ENCODE measurements around the gene ZNF28.
"Not testable (repeated sequence)": the region's sequence is repeated elsewhere in the genome, so short reads cannot be mapped to it uniquely, and the experiment has no call there.

DNA sequence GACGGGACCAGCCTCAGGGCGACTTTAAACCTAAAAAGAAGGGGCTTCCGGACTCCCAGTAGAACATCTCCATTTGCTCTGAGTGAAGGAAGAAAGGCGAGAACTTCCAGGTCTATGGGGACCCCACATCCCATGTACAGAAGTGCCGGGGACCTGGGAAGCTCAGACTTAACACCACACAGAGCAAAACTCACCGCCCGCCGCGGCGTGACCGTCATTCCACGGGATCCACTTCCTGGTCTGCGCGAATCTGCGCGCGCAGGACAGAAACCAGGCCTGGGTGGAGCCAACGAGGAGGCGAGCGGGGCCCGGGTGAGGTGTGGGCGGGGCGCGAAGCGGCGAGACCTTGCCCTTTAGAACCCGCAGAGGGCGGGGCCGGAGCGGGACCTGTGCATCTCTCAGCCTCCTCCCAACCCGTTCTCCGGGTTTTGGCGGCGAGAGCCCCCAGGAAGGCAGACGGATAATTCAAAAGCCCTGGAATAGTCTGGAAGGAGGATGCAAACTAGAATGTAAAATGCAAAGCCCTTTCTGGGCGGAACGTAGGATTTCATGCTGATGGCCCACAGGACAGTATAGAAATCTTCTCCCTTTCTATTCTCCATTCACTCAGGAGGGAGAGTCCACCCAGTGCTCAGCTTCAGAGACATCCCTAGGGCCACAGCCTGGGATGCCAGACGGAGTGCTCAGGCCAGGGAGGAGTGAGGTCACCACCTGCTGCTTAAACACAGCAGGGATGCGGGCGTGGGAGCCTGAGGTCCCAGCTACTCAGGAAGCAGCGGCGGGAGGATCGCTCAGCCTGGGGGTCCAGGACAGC lies 36.2 kb upstream of the ZNF28 start, which contains the start of gene ZNF468:
- not testable (repeated sequence) for TF ChIP-seq CBX5 (IDR thresholded peaks at IDR 0.05; ENCODE audit: low read depth); TCF12 (IDR thresholded peaks at IDR 0.05; ENCODE audit: low read depth, low read length)
- TF ChIP-seq, protein P1, sequence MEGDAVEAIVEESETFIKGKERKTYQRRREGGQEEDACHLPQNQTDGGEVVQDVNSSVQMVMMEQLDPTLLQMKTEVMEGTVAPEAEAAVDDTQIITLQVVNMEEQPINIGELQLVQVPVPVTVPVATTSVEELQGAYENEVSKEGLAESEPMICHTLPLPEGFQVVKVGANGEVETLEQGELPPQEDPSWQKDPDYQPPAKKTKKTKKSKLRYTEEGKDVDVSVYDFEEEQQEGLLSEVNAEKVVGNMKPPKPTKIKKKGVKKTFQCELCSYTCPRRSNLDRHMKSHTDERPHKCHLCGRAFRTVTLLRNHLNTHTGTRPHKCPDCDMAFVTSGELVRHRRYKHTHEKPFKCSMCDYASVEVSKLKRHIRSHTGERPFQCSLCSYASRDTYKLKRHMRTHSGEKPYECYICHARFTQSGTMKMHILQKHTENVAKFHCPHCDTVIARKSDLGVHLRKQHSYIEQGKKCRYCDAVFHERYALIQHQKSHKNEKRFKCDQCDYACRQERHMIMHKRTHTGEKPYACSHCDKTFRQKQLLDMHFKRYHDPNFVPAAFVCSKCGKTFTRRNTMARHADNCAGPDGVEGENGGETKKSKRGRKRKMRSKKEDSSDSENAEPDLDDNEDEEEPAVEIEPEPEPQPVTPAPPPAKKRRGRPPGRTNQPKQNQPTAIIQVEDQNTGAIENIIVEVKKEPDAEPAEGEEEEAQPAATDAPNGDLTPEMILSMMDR (IDR thresholded peaks at IDR 0.05 in 2 of 3, conservative IDR thresholded peaks at IDR 0.05 in 1 of 3; ENCODE audit: control insufficient read depth in 2 of 3, extremely low read depth in 1 of 3, insufficient read depth in 1 of 3, low read depth in 3 of 3, low read length in 3 of 3): not testable (repeated sequence)
- TF ChIP-seq, protein P2, sequence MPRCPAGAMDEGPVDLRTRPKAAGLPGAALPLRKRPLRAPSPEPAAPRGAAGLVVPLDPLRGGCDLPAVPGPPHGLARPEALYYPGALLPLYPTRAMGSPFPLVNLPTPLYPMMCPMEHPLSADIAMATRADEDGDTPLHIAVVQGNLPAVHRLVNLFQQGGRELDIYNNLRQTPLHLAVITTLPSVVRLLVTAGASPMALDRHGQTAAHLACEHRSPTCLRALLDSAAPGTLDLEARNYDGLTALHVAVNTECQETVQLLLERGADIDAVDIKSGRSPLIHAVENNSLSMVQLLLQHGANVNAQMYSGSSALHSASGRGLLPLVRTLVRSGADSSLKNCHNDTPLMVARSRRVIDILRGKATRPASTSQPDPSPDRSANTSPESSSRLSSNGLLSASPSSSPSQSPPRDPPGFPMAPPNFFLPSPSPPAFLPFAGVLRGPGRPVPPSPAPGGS (IDR thresholded peaks at IDR 0.05; ENCODE audit: borderline replicate concordance, insufficient read depth, low read depth, low read length, poor library complexity, severe bottlenecking): not testable (repeated sequence)
- TF ChIP-seq, protein P3, sequence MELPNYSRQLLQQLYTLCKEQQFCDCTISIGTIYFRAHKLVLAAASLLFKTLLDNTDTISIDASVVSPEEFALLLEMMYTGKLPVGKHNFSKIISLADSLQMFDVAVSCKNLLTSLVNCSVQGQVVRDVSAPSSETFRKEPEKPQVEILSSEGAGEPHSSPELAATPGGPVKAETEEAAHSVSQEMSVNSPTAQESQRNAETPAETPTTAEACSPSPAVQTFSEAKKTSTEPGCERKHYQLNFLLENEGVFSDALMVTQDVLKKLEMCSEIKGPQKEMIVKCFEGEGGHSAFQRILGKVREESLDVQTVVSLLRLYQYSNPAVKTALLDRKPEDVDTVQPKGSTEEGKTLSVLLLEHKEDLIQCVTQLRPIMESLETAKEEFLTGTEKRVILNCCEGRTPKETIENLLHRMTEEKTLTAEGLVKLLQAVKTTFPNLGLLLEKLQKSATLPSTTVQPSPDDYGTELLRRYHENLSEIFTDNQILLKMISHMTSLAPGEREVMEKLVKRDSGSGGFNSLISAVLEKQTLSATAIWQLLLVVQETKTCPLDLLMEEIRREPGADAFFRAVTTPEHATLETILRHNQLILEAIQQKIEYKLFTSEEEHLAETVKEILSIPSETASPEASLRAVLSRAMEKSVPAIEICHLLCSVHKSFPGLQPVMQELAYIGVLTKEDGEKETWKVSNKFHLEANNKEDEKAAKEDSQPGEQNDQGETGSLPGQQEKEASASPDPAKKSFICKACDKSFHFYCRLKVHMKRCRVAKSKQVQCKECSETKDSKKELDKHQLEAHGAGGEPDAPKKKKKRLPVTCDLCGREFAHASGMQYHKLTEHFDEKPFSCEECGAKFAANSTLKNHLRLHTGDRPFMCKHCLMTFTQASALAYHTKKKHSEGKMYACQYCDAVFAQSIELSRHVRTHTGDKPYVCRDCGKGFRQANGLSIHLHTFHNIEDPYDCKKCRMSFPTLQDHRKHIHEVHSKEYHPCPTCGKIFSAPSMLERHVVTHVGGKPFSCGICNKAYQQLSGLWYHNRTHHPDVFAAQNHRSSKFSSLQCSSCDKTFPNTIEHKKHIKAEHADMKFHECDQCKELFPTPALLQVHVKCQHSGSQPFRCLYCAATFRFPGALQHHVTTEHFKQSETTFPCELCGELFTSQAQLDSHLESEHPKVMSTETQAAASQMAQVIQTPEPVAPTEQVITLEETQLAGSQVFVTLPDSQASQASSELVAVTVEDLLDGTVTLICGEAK (IDR thresholded peaks at IDR 0.05; ENCODE audit: borderline replicate concordance): not testable (repeated sequence)
